ENCODE results near the gene SLC9A8.
A peak's percentile ranks its signal among the peaks of the same experiment; 100 is the strongest.

SLC9A8 gene

GRCh38 chr20:49850463-49851230 is 38.0 kb downstream of the SLC9A8 start:
- Mint-ChIP-seq H3K9me3 (no peaks in the 10 kb centered on the region), H3K36me3 (ENCODE audit: low read depth) (peaks cover 7% of the 10 kb centered on the region), H3K4me3 (no peak overlapping the region), H3K27me3 (ENCODE audit: low read depth, poor library complexity) (no peaks in the 10 kb centered on the region), H3K27ac (no peak overlapping the region), H3K4me1 (peaks cover 51% of the 10 kb centered on the region)
- no peak for DNase-seq
- TF ChIP-seq CTCF (IDR thresholded peaks at IDR 0.05) = no peak

GRCh38 chr20:49851231-49851705 is 38.6 kb downstream of the SLC9A8 start:
- Mint-ChIP-seq H3K4me3 (no peak overlapping the region), H3K27ac (no peak overlapping the region), H3K27me3 (ENCODE audit: low read depth, poor library complexity) (no peaks in the 10 kb centered on the region), H3K36me3 (ENCODE audit: low read depth) (peaks cover 10% of the 10 kb centered on the region), H3K9me3 (no peaks in the 10 kb centered on the region), H3K4me1 (peaks cover 48% of the 10 kb centered on the region)
- TF ChIP-seq CTCF (IDR thresholded peaks at IDR 0.05) = no peak
- DNase-seq = no peak

- no peak for TF ChIP-seq CTCF (IDR thresholded peaks at IDR 0.05)
- DNase-seq = no peak
- Mint-ChIP-seq H3K9me3 (no peaks in the 10 kb centered on the region), H3K4me3 (no peak overlapping the region), H3K27ac (no peak overlapping the region), H3K4me1 (peaks cover 48% of the 10 kb centered on the region), H3K36me3 (ENCODE audit: low read depth) (peaks cover 16% of the 10 kb centered on the region), H3K27me3 (ENCODE audit: low read depth, poor library complexity) (no peaks in the 10 kb centered on the region)
Observed at GRCh38 chr20:49851991-49852390, 39.4 kb downstream of the SLC9A8 start.

- peak overlapping the region; percentile 49 for H3K27ac Mint-ChIP-seq
- no peaks in the 10 kb centered on the region for H3K9me3 Mint-ChIP-seq
Observed at GRCh38 chr20:49852522-49853080, 40.0 kb downstream of the SLC9A8 start.

GRCh38 chr20:49853640-49854039 is 41.0 kb downstream of the SLC9A8 start:
- TF ChIP-seq CTCF (IDR thresholded peaks at IDR 0.05) = no peak
- Mint-ChIP-seq H3K27me3 (ENCODE audit: low read depth, poor library complexity) (no peaks in the 10 kb centered on the region), H3K4me3 (no peak overlapping the region), H3K27ac (peak overlapping the region; percentile 92), H3K9me3 (no peaks in the 10 kb centered on the region), H3K4me1 (peaks cover 48% of the 10 kb centered on the region), H3K36me3 (ENCODE audit: low read depth) (peaks cover 21% of the 10 kb centered on the region)
- peak; percentile 27 for DNase-seq

More at GRCh38 chr20:49852522-49853080, 40.0 kb downstream of the SLC9A8 start:
- DNase-seq = no peak
- Mint-ChIP-seq H3K4me1 (peaks cover 48% of the 10 kb centered on the region), H3K4me3 (no peak overlapping the region), H3K36me3 (ENCODE audit: low read depth) (peaks cover 19% of the 10 kb centered on the region), H3K27me3 (ENCODE audit: low read depth, poor library complexity) (no peaks in the 10 kb centered on the region)
- no peak for TF ChIP-seq CTCF (IDR thresholded peaks at IDR 0.05)

Data from nephron progenitor cell (in vitro differentiated cells).